Activated effector memory CD4-positive, alpha-beta T cell treated with Interleukin-2 at 50 U/mL for 16 hours (primary cell): Measurements from ENCODE around the gene GTF3C5.
"Not testable (repeated sequence)": the region's sequence is repeated elsewhere in the genome, so short reads cannot be mapped to it uniquely, and the experiment has no call there.

Experiments
- DNase-seq: peaks from one replicate; pipeline ENCODE4 v3.0.0-alpha.2; 2020

Gene GTF3C5

DNA sequence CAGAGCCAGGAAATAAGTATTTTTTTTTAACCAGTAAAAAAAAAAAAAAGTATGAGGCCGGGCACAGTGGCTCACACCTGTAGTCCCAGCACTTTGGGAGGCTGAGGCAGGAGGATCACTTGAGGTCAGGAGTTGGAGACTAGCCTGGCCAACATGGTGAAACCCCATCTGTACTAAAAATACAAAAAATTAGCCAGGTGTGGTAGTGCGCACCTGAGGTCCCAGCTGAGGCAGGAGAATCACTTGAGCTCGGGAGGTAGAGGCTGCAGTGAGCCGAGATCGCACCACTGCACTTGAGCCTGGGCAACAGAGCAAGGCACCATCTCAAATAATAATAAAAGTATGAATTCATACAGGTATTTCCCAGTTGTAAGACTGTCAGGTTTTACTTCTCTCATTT is 41.4 kb downstream of the GTF3C5 start:
- DNase-seq, result not testable (repeated sequence)

DNA sequence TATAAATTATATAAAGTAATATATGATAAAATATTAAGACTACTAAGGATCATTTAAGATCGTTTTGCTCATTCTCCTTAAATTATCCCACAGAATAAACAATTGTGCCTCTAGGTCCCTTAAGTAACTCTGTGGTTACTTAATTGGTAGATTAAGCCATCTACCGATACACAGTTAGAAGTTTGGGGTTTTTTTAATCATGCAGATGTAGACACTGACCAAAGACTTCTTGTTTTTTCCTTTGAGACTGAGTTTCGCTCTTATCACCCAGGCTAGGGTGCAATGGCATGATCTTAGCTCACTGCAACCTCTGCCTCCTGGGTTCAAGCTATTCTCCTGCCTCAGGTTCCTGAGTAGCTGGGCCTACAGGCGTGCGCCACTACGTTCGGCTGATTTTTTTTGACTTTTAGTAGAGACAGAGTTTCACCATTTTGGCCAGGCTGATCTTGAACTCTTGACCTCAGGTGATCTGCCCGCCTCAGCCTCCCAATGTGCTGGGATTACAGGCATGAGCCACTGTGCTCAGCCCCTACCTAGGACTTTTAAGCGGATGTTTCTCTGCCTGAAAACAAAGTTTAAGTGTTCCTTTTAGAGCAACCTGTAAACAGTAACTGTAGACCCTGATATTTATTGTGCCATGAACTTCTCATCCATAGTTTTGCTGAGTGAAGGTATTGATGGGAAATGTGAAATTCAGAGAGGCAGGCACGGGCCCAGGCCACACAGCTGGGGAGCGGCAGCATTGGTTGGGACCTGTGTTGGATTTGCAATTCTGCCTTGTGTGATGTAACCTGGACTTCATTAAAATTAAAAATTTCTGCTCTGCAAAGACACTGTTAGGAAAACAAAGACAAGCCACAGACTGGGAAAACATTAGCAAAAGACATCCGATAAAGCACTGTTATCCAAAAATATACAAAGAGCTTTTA is 42.6 kb downstream of the GTF3C5 start:
- no peak for DNase-seq

DNA sequence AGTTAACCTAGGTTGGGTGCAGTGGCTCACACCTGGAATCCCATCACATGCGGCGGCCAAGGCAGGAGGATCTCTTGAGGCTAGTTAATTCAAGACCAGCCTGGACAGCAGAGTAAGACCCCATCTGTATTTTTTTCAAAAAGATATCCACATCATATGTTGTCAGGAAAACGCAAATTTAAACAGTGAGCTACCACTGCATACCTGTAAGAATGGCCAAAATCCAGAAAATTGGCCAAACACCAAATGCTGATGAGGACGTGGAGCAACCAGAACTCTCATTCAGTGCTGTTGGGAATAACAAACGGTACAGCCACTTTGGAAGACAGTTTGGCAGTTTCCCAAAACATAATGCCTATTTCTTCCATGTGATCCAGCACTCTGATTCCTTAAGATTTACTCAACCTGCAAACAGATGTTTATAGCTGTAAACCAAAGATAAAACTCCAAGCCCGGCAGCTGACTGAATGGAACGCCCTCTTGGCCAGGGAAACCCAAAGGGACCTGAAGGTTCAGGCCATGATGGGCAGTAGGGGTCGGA is 43.4 kb downstream of the GTF3C5 start:
- DNase-seq, result no peak

DNA sequence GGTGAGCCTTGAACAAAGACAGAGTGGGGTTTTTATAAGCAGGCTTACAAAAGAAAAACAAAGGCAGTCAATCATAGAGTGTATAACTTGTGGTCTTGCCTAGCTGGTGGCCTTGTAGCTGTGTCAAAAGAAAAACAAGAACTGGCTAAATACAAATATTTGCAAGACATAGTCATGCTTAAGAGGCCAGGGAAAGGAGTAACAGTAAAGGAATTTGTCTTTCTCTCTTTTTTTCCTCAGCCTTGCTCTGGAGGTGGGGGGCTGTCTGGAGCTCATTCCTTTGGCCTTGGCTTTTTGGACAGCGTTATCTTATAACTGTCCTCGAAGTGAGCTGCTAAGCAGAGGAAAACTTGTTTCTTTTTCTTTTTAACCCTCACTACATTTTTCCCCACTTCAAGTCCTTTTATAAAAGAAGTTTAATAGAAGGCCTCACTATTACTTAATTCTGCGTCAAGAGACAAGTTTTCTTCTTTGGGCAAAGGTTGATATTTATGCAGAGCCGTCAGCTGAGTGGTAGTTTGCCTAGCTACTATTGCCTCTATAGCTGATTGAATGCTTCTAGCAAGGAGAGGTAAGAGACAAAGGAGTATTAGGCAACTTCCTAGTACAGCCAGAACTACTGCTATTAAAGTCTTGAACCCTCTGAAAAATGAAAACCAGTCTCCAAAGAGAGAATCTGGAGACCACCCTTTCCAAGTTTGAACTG is 45.3 kb downstream of the GTF3C5 start:
- DNase-seq, result no peak

DNA sequence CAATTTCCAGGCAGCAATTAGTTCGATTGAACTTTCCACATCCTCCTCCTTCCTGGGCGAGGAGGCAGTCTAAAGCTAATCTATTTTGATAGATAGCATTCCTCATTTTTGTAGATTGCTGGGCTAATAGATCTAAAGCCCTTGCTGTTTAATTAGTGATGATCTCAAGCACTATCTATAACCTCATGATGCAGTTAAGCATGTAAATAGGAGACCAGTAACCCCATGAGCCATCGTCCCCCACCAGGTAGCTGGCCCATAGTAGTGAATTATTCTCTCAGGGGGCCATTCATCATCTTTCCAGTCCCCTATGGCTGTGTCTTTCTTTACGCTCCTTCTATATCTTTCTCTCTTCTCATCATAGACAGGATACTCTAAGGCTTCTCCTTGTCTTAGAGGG is 45.9 kb downstream of the GTF3C5 start:
- no peak for DNase-seq

DNA sequence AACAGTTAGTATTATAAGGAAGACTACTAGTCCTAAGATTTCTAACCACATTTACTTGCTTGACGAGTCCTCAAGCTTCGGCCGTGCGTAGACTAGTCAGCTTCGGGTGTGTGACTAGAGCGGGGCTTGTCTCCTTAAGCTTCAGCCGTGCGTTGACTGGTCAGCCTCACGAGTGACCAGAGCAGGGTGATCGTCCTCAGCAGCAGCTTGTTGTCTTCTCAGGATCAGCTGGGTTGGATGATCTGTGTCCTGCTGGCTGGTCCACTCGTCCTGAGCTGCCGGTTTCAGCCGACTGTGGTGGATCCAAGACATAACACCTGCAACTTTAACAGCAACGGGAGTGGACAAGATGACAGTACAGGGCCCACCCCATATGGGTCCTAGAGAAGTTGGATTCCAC is 47.7 kb downstream of the GTF3C5 start:
- DNase-seq, result no peak

DNA sequence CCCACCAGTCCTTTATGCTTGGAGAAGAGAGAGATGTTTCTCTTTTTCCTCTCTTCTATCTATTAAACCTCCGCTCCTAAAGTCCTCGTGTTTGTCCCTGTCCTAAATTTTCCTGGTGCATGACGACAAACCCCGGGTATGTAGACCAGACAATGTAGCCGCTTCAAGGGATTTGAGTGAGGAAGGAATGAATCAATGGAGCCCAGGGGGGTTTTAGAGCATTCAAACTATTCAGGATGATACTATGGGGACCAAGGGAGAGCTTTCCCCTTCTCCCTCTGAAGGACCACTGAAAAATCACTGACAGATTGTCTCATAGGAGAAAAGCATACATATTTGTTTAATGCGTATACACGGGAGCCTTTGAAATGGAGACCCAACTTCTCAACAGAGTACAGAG is 49.4 kb downstream of the GTF3C5 start:
- no peak for DNase-seq

DNA sequence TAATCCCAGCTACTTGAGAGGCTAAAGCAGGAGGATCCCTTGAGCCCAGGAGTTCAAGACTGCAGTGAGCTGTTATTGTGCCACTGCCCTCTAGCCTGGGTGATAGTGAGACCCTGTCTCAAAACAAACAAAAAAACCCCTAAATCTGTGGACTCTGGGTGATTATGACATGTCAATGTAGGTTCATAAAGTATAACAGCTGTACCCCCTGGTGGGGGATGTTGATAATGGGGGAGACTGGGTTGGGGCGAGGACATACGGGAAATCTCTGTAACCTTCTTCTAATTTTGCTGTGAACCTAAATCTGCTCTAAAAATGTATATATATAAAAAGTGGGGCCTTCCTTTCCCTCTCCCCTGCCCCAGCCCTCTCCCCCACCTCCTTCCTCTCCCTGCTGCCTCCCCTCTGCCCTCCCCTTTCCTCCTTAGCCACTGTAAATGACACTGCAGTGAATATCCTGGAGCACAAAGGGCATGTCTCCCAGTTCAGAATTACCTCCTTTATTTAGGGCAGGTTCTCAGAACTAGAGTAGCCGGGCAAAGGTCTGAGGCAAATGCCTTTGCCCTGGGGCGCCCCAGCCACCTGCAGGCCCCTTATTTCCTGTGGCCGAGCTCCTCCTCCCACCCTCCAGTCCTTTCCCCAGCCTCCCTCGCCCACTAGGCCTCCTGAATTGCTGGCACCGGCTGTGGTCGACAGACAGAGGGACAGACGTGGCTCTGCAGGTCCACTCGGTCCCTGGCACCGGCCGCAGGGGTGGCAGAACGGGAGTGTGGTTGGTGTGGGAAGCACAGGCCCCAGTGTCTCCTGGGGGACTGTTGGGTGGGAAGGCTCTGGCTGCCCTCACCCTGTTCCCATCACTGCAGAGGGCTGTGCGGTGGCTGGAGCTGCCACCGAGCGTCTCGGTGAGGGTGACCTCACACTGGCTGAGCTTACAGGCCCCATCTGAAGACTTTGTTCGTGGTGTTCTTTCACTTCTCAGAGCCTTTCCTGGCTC is 50.3 kb downstream of the GTF3C5 start:
- not testable (repeated sequence) for DNase-seq

DNA sequence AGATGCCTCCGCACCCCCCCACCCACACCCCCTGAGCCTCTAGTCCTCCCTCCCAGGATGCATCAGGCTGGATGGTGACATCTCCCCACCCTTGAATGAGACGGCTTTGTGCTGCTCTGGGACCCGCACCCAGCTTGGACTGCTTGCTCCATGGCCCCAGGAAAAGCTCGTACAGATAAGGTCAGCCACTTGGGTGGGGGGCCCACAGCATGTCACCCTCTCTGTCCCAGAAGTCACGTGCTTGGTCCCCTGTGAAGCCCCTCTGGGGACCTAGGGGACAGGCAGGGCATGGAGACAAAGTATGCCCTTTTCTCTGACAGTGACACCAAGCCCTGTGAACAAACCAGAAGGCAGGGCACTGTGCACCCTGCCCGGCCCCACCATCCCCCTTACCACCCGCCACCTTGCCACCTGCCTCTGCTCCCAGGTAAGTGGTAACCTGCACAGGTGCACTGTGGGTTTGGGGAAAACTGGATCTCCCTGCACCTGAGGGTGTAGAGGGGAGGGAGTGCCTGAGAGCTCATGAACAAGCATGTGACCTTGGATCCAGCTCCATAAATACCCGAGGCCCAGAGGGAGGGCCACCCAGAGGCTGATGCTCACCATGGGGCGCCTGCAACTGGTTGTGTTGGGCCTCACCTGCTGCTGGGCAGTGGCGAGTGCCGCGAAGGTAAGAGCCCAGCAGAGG is 51.3 kb downstream of the GTF3C5 start:
- DNase-seq, result not testable (repeated sequence)

DNA sequence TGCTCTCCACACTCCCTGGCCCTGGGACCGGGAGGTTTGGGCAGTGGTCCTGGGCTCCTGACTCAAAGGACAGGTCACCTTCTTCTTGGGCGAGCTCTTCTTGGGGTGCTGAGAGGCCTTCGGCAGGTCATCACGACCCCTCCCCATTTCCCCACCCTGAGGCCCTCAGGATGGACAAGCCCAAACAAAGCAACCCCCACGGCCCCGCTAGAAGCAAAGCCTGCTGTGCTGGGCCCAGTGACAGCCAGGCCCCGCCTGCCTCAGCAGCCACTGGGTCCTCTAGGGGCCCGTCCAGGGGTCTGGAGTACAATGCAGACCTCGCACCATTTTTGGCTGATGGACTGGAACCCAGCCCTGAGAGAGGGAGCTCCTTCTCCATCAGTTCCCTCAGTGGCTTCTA is 52.9 kb downstream of the GTF3C5 start:
- not testable (repeated sequence) for DNase-seq

DNA sequence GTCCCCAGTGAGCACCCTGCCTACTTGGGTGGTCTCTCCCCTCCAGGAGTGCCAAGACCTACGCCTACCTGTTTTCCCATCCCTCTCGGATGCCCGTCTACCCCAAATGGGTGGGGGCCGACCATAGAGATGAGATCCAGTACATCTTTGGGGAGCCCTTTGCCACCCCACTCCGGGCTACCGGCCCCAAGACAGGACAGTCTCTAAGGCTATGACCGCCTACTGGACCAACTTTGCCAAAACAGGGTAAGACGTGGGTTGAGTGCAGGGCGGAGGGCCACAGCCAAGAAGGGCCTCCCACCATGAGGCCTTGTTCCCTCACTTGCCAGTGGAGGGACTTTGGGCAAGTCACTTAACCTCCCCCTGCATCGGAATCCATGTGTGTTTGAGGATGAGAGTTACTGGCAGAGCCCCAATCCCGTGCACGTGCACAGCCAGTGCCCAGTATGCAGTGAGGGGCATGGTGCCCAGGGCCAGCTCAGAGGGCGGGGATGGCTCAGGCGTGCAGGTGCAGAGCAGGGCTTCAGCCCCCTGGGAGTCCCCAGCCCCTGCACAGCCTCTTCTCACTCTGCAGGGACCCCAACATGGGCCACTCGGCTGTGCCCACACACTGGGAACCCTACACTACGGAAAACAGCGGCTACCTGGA is 55.5 kb downstream of the GTF3C5 start:
- DNase-seq, result not testable (repeated sequence)

DNA sequence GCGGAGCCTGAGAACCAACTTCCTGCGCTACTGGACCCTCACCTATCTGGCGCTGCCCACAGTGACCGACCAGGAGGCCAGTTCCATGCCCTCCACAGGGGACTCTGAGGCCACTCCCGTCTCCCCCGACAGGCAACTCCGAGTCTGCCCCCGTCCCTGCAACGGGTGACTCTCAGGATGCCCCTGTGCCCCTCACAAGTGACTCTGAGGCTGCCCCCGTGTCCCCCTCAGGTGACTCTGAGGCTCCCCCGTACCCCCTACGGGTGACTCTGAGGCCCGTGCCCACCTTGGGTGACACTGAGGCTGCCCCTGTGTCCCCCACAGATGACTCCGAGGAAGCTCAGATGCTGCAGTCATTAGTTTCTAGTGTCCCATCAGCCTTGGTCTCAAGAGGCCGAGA is 56.1 kb downstream of the GTF3C5 start:
- no peak for DNase-seq

DNA sequence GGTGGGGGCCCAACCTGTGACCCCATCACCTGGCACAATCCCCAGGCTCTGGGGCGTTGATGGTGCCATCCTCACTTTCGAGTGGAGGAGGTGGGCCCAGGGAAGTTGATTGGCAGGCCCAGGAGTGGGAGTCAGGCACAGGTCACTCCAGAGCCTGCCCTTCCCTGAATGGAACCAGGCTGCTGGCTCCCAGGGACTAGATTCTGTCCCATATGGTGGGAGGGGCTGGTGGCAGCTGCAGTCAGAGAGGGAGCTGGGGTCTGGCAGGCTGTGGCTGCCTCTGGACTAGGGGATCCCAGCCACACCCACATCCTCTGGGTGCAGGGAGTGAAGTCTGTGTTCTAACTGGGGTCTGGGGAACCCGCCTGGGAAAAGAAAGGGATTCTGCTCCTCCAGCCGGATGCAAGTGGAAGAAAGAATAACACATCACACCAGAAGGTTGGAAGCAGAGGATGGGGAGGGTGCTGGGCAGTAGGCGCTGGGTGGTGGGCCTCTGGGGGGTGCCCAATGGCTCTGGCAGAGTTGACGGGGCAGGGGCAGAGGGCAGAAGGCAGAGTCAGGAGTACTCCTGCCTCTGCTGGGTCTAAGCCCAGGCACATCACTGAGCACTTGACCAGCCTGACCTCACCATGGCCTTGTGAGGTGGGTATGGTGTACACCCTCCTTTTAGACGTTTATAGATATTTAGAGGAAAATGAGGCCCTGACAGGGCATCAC is 56.8 kb downstream of the GTF3C5 start:
- no peak for DNase-seq

DNA sequence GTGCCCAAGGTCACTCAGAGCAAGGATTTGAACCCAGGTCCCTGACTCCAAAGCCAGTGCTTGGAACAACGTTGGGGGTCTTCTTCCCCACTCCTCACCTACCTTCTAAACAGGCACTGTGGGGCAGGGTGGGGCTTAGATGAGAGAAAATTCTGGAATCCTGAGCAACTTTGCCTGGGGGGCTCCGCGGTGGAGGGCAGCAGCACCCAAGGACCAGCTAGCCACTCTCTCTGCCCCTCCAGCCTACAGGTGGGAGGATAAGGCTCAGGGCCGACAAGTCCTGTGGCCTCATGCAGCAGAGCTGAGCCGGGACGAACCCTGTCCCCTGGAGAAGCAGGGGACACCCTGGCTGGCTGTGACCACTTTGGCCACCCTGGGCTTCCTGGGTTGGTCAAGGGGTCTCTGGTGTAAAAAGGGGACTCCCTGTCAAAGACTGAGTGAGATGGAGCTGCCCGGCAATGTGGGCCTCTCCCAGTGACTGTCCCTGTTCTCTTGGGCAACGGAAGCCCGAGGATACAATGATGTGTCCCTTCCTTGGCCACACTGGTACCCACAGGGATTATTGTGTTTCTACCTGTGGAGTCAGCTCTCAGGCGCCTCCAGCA is 57.5 kb downstream of the GTF3C5 start:
- DNase-seq, result no peak

DNA sequence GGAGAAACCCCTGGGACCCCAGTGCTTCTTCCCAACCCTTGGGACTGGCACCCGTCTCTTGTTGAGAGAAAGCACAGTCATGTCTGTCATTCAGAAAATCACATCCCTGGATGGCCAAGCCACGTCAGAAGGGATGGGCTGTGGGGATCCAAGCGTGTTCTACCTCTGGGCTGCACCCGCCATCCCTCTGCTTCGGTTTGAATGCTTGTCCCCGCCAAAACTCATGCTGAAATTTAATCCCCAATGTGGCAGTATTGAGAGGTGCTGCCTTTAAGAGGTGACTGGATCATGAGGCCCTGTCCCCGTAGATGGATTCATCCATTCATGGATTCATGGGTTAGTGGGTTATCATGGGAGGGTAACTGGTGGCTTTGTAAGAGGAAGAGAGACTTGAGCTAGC is 58.0 kb downstream of the GTF3C5 start:
- DNase-seq, result no peak

DNA sequence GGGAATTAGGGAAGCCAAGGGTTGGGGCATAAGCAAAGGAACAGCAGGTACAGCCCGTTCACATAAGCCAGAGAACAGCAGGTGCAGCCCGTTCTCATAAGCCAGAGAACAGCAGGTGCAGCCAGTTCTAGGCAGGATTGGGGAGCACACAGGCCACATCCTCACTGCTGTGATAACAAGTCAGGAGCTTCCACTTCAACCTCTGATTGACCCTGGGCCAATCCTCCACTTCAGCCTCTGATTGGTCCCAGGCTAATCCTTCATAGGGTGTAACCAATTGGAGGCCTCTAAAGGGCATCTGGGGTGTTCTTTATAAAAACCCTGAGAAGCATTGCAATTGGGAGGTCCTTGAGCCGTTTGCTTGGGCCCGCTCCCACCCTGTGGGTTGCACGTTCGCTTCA is 58.5 kb downstream of the GTF3C5 start:
- DNase-seq, result no peak

DNA sequence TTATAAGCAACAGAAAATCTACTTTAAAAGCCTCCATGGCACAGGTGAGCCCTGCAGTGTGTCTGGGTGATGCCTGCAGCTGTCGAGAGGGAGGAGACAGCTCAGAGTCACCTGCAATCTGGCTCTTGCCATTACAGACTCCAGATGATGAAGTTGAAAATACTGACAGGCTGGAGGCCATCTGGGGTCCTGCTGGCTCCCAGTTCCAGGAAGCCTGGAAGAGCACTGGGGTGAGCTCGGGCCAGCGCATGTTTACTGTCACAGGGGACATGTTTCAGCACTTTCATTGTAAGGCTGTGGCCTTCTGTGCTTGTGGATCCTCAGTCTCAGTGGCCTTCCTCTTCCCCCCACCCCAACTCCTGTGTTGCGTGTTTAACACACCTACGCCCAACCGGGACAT is 59.4 kb downstream of the GTF3C5 start:
- DNase-seq, result no peak

DNA sequence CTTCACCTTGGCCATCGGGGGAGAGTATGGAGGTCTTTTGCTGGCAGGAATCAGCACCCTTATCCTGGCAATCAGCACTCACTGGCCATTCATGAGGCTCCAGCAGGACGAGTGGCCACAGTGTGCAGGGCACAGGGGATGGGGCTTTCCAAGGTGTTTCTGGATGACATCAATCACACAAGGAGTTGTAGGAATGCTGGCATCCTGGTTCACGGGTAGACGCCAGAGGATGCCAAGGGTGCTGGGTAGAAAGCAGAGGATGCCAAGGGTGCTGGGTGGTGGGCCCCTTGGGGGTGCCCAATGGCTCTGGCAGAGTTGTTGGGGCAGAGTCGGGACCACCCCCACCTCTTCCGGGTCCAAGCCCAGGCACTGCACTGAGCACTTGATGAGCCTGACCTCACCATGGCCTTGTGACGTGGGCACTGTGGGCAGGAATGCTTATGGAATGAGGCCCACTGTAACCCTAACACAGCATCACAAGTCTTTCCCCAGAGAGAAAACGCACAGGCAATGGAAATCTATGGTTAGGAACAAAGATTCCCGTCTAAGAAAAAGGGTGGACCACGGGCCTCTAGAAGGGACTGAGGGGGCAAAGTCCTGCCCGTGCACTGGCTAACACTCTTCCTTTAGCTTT is 60.1 kb downstream of the GTF3C5 start:
- DNase-seq, result no peak

DNA sequence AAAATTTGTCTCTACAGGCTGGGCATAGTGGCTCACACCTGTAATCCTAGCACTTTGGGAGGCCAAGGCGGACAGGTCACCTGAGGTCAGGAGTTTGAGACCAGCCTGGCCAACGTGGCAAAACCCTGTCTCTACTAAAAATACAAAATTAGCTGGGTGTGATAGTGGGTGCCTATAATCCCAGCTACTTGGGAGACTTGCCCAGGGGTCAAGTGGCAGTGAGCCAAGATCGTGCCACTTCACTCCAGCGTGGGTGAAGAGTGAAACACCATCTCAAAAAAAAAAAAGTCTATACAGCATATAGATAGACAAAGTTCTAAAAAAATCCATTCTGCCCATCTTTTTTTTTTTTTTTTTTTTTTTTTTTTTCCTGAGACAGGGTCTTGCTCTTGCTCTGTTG is 63.6 kb downstream of the GTF3C5 start:
- not testable (repeated sequence) for DNase-seq

DNA sequence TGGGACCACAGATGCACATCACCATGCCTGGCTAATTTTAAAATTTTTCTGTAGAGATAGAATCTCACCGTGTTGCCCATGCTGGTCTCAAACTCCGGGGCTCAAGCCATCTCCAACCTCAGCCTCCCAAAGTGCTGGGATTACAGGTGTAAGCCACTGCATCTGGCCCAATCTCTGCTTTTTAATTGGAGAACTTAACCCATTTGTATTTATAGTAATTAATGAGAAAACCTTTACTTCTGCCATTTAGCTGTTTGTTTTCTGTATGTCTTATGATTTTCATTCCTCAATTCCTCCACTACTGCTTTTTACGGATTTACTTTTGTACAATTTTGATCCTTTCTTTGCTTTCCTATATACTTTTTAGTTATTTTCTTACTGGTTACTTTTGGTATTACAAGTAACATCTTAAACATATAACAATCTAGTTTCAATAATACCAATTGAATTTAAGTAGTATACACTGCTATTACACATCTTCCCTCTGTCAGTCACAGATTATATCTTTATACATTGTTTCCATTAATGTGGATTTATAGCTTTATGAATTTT is 64.1 kb downstream of the GTF3C5 start:
- no peak for DNase-seq
